ENCODE data around the gene CABLES2.

CABLES2 gene

DNA sequence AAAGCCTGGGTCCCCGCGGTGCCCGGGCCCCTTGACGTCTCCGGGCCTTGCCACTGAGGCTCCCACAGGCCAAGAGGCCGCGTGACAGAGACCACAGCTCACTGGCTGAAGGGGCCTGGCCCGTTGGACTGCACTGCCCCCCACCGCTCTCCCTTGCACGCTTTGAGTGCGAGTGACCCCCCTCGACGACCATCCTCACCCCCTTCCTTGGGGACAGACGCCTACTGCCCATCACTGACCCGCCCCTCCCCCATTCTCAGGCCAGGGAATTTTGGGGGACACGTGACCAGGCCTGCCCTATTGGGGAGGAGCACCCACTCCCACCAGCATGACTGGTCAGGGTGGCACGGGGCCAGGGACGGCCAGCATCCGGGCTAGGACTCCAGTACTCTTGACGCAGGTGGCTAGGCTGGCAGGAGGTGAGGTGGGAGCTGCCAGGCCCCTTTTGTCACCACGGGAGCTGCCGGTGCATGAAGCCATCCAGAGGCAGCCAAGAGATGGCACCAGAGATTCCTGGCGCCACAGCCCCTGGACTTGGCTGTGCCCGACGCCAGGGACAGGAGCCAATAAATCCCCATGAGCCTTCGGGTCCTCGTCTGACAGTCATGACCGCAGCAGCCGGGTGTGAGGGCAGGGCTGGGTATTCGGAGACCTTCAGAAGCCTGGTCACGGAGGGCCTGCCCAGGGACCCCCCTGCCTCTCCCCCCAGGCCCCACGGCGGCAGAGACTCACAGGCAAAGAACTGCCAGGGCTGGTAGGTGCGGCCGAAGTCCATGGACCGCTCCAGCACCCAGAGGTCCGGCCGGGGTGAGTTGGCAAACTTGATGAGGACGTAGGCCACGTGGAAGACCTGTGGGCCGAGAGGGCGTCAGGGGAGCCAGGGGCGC, 54.4 kb downstream of the CABLES2 start:
- H3K4me3 ChIP-seq (ENCODE audit: low read depth, low read length) = no peak overlapping the region
- no peak for DNase-seq (ENCODE audit: low read depth)
- TF ChIP-seq, protein P1, sequence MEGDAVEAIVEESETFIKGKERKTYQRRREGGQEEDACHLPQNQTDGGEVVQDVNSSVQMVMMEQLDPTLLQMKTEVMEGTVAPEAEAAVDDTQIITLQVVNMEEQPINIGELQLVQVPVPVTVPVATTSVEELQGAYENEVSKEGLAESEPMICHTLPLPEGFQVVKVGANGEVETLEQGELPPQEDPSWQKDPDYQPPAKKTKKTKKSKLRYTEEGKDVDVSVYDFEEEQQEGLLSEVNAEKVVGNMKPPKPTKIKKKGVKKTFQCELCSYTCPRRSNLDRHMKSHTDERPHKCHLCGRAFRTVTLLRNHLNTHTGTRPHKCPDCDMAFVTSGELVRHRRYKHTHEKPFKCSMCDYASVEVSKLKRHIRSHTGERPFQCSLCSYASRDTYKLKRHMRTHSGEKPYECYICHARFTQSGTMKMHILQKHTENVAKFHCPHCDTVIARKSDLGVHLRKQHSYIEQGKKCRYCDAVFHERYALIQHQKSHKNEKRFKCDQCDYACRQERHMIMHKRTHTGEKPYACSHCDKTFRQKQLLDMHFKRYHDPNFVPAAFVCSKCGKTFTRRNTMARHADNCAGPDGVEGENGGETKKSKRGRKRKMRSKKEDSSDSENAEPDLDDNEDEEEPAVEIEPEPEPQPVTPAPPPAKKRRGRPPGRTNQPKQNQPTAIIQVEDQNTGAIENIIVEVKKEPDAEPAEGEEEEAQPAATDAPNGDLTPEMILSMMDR (IDR thresholded peaks at IDR 0.05; ENCODE audit: low read depth, low read length, missing control alignments) = no peak
- in situ Hi-C loops (cut with HindIII; ENCODE audit: low sequenced_read_pairs) = no loop called here

DNA sequence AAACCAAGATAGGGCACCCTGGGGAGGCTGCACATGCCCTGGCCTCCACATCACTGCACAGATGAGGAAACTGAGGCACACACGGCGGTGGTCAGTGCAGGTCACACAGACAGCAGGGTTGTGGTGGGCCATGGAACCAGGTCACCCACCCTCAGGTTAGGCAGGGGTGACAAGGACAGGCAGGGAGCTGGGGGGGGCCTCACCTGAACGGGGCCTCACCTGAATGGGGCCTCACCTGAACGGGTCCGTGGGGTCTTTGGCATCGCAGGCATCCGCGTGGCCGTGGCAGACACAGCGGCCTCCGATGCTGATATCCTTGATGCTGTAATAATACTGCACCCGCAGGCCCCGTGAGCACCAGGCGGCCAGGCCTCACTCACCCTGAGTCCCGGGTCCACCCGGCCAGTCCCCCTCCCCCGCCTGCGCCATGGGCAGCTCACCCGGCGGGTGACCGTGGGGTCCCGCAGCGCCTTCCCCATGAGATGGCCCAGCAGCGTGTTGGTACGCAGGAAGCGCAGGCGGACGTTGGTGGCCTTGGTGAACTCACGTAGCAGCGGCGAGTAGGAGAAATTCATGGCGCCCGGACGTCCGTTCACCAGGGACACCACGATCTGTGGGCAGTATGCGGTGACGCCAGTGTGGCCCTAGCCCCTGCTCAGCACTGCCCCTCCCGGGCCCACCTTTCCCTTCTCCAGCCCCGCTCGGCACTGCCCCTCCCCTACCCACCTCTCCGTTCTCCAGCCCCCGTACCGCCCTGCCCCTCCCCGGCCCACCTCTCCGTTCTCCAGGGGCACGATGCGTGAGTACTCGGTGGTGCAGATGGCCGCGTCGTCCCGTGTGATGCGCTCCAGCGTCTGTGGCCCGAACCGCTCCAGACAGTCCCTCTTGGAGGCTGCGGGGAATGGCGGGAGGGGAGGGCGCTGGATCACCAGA, 55.4 kb downstream of the CABLES2 start:
- in situ Hi-C loops (cut with HindIII; ENCODE audit: low sequenced_read_pairs) = no loop called here
- TF ChIP-seq, protein P1 (IDR thresholded peaks at IDR 0.05; ENCODE audit: low read depth, low read length, missing control alignments) = no peak
- no peak for DNase-seq (ENCODE audit: low read depth)

DNA sequence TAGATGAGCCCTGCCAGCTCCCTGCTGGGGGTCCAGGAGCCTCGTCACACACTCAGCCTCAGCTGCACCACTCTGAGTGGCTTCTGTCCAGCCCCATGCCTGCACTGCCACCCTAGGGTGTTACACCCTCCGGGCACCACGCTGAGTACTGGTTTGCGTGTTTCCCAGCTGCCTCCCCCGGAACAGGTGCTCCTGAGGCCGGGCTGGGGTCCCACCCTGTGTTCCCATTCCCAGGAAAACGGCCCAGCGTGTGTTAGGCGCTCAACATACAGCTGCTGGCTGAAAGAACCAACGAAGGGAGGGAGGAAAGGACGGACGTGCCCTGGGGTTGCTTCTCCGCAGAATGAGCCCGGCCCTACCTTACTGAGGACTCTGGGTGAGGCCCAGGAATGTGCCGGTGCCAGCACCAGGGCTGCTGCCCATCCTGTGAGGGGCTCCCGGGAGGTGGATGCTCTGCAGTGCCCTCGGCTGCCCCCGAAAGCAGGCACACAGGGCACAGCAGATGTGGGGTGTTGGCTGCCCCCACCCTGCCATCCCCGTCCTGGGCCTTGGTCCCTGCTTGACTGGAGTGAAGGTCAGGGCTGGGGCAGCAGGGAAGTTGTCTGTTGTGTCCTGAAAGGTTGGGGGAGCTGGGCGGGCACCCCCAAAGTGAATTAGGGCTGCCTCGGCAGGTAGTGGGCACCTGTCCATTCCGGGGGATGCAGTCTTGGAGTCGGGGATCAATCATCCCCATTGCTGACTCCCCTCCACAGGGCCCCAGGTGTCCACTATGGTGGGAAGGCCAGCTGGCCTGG, 56.3 kb downstream of the CABLES2 start:
- TF ChIP-seq, protein P1 (IDR thresholded peaks at IDR 0.05; ENCODE audit: low read depth, low read length, missing control alignments) = no peak
- DNase-seq (ENCODE audit: low read depth) = no peak
- H3K4me3 ChIP-seq (ENCODE audit: low read depth, low read length) = no peak overlapping the region
- in situ Hi-C loops (cut with HindIII; ENCODE audit: low sequenced_read_pairs) = no loop called here

More for the DNA sequence above, 55.4 kb downstream of the CABLES2 start:
- H3K4me3 ChIP-seq (ENCODE audit: low read depth, low read length) = no peak overlapping the region

DNA sequence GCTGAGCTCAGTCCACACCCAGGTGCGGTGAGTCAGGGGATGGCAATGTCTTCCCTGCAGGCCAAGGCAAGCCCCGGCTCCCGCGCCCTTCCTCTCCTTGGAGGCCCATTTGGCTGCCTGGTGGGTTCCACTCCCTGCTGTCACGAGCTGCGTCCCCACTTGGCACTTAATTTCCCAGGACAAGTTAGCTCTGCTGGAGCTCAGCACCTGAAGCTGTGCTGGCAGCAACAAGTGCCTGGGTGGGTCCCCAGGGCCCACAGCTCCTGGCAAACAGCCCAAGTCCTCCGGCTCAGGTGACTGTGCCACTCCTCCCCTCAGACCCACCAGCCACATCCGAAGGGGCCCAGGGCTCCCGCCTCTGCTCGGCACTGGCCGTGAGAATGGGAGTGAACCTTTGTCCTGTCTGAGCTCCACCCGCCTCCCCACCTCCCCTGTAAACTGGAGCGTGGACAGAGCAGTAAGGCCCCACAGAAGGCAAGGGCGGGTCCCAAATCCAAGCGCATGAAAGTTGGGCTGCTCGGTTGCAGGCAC, 56.9 kb downstream of the CABLES2 start:
- no peak for DNase-seq (ENCODE audit: low read depth)
- TF ChIP-seq, protein P1 (IDR thresholded peaks at IDR 0.05; ENCODE audit: low read depth, low read length, missing control alignments) = no peak
- H3K4me3 ChIP-seq (ENCODE audit: low read depth, low read length) = no peak overlapping the region
- in situ Hi-C loops (cut with HindIII; ENCODE audit: low sequenced_read_pairs) = no loop called here

DNA sequence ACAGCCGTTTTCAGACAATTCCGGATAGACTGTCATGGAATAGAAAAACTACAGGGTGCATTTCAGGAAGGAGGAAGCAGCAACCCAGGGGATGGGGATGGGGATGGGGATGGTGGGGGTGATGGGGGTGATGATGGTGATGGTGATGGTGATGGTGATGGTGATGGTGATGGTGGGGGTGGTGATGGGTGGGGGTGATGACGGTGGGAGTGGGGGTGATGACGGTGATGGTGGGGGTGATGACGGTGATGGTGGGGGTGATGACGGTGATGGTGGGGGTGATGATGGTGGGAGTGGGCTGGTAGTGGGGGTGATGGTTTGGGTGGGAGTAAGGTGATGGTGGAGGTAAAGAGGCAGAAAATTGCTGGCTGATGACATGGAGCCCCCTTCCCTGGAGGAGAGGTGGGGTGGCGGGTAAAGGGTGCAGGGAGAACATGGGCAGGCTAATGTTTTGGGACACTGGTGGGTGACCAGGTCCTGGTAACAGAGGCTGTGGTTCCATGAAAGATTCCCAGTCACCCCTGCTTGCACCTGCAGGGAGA, 57.5 kb downstream of the CABLES2 start:
- H3K4me3 ChIP-seq (ENCODE audit: low read depth, low read length) = no peak overlapping the region
- TF ChIP-seq, protein P1 (IDR thresholded peaks at IDR 0.05; ENCODE audit: low read depth, low read length, missing control alignments) = no peak
- in situ Hi-C loops (cut with HindIII; ENCODE audit: low sequenced_read_pairs) = no loop called here
- no peak for DNase-seq (ENCODE audit: low read depth)

Measured in astrocyte of the cerebellum (primary cell).